Measurements from ENCODE around the gene SLC27A2. TPM values are rescaled to one million over a fixed set of nuclear protein-coding genes. Genes with fewer than 3 reads are reported as not detected.

The SLC27A2 gene
- total RNA-seq, 1 donor from 2014 or later, result 0.86 TPM

- Mint-ChIP-seq H3K27ac (ENCODE audit: unreplicated experiment) (no peak overlapping the region), H3K9me3 (no peaks in the 10 kb centered on the region), H3K27me3 (ENCODE audit: low read depth) (no peaks in the 10 kb centered on the region), H3K4me3 (no peak overlapping the region), H3K4me1 (peaks cover 6% of the 10 kb centered on the region), H3K36me3 (ENCODE audit: low read depth) (no peaks in the 10 kb centered on the region)
- no peak for DNase-seq (ENCODE audit: low read depth, low spot score)
- TF ChIP-seq, protein P1, sequence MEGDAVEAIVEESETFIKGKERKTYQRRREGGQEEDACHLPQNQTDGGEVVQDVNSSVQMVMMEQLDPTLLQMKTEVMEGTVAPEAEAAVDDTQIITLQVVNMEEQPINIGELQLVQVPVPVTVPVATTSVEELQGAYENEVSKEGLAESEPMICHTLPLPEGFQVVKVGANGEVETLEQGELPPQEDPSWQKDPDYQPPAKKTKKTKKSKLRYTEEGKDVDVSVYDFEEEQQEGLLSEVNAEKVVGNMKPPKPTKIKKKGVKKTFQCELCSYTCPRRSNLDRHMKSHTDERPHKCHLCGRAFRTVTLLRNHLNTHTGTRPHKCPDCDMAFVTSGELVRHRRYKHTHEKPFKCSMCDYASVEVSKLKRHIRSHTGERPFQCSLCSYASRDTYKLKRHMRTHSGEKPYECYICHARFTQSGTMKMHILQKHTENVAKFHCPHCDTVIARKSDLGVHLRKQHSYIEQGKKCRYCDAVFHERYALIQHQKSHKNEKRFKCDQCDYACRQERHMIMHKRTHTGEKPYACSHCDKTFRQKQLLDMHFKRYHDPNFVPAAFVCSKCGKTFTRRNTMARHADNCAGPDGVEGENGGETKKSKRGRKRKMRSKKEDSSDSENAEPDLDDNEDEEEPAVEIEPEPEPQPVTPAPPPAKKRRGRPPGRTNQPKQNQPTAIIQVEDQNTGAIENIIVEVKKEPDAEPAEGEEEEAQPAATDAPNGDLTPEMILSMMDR (conservative IDR thresholded peaks at IDR 0.05), result no peak
Measured at GRCh38 chr15:50241684-50242450, 59.9 kb downstream of the SLC27A2 start.

DNA sequence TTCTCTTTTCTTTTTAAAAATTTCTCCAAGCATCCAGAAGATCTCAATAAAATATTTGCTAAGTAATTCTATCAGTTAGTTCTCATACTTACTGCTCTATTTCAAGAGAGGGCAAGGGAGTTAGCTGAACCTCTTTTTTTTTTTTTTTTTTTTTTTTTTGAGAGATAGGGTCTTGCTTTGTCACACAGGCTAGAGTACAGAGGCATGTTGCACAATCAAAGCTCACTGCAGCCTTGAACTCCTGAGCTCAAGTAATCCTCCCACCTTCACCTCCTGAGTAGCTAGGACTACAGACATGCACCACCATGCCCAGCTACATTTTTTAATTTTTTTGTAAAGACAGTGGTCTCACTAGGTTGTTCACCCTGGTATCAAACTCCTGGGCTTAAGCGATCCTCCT, 62.2 kb downstream of the SLC27A2 start:
- TF ChIP-seq, protein P1 (conservative IDR thresholded peaks at IDR 0.05), result no peak
- Mint-ChIP-seq H3K4me1 (peaks cover 6% of the 10 kb centered on the region), H3K36me3 (ENCODE audit: low read depth) (no peaks in the 10 kb centered on the region), H3K27me3 (ENCODE audit: low read depth) (no peaks in the 10 kb centered on the region), H3K4me3 (no peak overlapping the region), H3K27ac (ENCODE audit: unreplicated experiment) (no peak overlapping the region), H3K9me3 (no peaks in the 10 kb centered on the region)
- no peak for DNase-seq (ENCODE audit: low read depth, low spot score)

- Mint-ChIP-seq H3K9me3 (no peaks in the 10 kb centered on the region), H3K4me1 (peaks cover 6% of the 10 kb centered on the region), H3K4me3 (no peak overlapping the region), H3K27ac (ENCODE audit: unreplicated experiment) (no peak overlapping the region), H3K27me3 (ENCODE audit: low read depth) (no peaks in the 10 kb centered on the region), H3K36me3 (ENCODE audit: low read depth) (no peaks in the 10 kb centered on the region)
- TF ChIP-seq, protein P1 (conservative IDR thresholded peaks at IDR 0.05), result no peak
- DNase-seq (ENCODE audit: low read depth, low spot score), result no peak
Measured at GRCh38 chr15:50244959-50245624, 63.1 kb downstream of the SLC27A2 start.

DNA sequence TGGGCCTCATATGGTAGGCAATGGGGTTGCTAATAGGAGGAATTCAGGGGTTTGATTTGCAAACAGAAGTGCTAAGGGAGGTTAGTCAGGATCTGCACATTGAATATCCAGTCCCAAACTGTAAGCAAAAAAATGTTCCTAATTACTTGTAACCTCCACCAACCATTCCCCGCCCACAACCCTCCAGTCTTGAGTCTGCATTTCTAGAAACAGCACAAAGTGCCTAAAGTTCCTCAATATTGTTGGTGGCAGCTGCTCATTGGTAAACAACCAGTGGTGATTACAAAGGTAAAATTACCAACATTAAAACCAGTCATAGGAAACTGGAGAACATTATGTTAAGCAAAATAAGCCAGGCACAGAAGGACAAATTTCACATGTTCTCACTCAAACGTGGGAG, 64.6 kb downstream of the SLC27A2 start:
- Mint-ChIP-seq H3K36me3 (ENCODE audit: low read depth) (no peaks in the 10 kb centered on the region), H3K9me3 (peaks cover 4% of the 10 kb centered on the region), H3K27ac (ENCODE audit: unreplicated experiment) (no peak overlapping the region), H3K4me1 (no peaks in the 10 kb centered on the region), H3K4me3 (no peak overlapping the region), H3K27me3 (ENCODE audit: low read depth) (no peaks in the 10 kb centered on the region)
- DNase-seq (ENCODE audit: low read depth, low spot score), result no peak
- TF ChIP-seq, protein P1 (conservative IDR thresholded peaks at IDR 0.05), result no peak

DNA sequence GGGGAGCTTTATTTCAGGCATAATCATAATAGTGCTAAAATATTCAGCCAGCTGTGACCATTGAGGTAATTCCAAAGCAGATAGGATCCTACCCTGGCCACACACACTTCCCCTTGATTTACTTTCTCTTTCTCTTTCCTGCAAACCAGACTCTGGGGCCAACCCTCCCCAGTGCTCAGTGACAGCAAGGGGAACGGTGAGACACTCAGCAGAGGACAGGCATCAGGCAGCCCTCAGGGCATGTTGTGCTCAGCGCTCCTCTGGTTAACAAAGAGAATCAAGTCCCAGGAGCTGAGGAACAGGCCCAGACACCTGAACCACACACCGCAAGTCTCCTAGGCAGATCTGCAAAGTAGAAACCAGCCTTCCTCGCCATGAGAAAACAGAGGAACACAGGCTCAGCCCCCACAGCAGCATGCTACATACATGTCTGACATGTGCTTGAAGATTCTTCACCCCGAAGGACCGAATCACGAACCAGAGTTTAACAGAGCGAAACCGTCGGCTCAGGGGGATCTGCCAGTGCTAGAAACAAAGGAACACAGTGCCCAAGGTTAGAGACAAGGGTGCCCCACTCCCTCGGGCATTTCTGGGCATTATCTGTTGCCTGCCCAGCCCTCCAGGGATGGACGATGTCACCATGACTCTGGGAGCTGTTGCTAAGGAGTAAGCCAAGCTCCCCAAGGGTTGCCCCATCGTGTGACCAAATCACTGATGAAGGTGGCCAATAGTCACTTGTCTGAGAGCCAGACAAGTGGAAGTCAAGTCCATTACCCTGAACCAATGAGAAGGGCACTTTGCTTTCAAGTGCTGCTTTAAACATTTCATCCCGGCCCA, 66.0 kb downstream of the SLC27A2 start:
- TF ChIP-seq, protein P1 (conservative IDR thresholded peaks at IDR 0.05), result no peak
- DNase-seq (ENCODE audit: low read depth, low spot score), result no peak
- no peaks in the 10 kb centered on the region for H3K36me3 Mint-ChIP-seq (ENCODE audit: low read depth)
- H3K4me3 Mint-ChIP-seq, result no peak overlapping the region
- H3K4me1 Mint-ChIP-seq, result no peaks in the 10 kb centered on the region
- H3K27ac Mint-ChIP-seq (ENCODE audit: unreplicated experiment), result no peak overlapping the region
- H3K9me3 Mint-ChIP-seq, result peaks cover 4% of the 10 kb centered on the region
- no peaks in the 10 kb centered on the region for H3K27me3 Mint-ChIP-seq (ENCODE audit: low read depth)

Data from neural crest cell (in vitro differentiated cells).